Ishikawa (cell line): Measurements from ENCODE around the gene LARP1B.

Experiments
- CEBPB ChIP-seq: IDR thresholded peaks from 2 replicates; pipeline ENCODE4 v1.6.1; 2012
- EP300 ChIP-seq: IDR thresholded peaks from 2 replicates; pipeline ENCODE4 v1.6.1; 2012; ENCODE audit warnings: borderline replicate concordance
- MAX ChIP-seq: IDR thresholded peaks from 2 replicates; pipeline ENCODE4 v1.6.1; 2012
- RAD21 ChIP-seq: IDR thresholded peaks from 2 replicates; pipeline ENCODE4 v1.6.1; 2012; ENCODE audit warnings: low read depth
- REST ChIP-seq: IDR thresholded peaks from 2 replicates; pipeline ENCODE4 v1.6.1; 2012; ENCODE audit warnings: low read depth, mild to moderate bottlenecking
- YY1 ChIP-seq: IDR thresholded peaks from 2 replicates; pipeline ENCODE4 v1.6.1; 2012; ENCODE audit warnings: low read depth

- no peak for TF ChIP-seq REST
- TF ChIP-seq EP300, result no peak
- TF ChIP-seq YY1, result no peak
- TF ChIP-seq CEBPB, result no peak
- TF ChIP-seq RAD21, result no peak
- no peak for TF ChIP-seq MAX
Observed at GRCh38 chr4:128031756-128032384, 29.2 kb upstream of the LARP1B start.
